Ovary (tissue), 3 donors: ENCODE data around the gene MPP7.

Source experiments
- CTCF ChIP-seq, 3 donors: fragments of 450-650 bp in 2 of 3; fragments of 200-600 bp in 1 of 3; IDR thresholded peaks; one replicate each; pipeline versions ENCODE4 v1.5.1 to v1.8.0; 2016 to 2022; ENCODE audit warnings: antibody characterized with exemption in 3 of 3, mild to moderate bottlenecking in 1 of 3
- POLR2A ChIP-seq: fragments of 450-650 bp; IDR thresholded peaks from one replicate; pipeline ENCODE4 v1.6.1; 2017; ENCODE audit warnings: antibody characterized with exemption, mild to moderate bottlenecking, moderate library complexity
- donor health status: DM: no; HTN: no; CAD: no.

GRCh38 chr10:28314211-28314610 is 11.3 kb upstream of the MPP7 start:
- TF ChIP-seq POLR2A (no peak), CTCF (IDR thresholded peaks at IDR 0.05) (no peak)
